Muscle of back (tissue), 11 donors: ENCODE data around the gene PDE8A. TPM values are rescaled to one million over a fixed set of nuclear protein-coding genes. Genes with fewer than 3 reads are reported as not detected.

Experiments
- DNase-seq, 3 donors: peaks; one replicate each; pipeline versions ENCODE4 v3.0.0 to v3.0.0-alpha.2; 2013
- polyA plus RNA-seq, 10 donors: library from polyadenylated mRNA; unstranded; fragments of 120-200 nt; gene quantifications; one replicate each; pipeline ENCODE4 v1.2.1, GENCODE V29; 2013; ENCODE audit not compliant: insufficient read length in 10 of 10

Gene PDE8A
- polyA plus RNA-seq, 10 donors, result 13.5 to 39.8 (median 21.5) TPM

- no peak for DNase-seq
Measured at GRCh38 chr15:85031086-85031943, 49.7 kb downstream of the PDE8A start.

GRCh38 chr15:85031944-85032558 lies 50.4 kb downstream of the PDE8A start:
- DNase-seq, result no peak

DNA sequence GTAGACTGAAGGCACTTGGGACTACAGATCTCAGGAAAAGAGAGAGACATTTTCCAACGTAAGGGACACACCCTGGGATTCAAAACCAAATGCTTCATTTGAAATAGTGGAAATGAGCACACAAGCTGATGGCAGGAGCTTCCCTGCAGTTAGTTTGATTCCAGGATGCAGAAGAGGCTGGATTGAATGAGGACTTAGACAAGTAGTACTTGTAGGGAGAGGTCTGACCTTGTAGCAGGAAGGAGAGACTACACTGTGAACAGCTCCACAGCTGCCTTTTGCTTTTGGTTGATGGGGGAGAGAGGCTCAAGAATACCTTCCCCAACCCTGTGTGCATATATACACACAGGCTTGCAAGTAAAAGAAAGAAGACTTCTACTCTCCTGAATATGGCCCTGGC lies 51.5 kb downstream of the PDE8A start:
- DNase-seq, result no peak

- DNase-seq, result no peak
Measured at GRCh38 chr15:85034276-85034675, 52.6 kb downstream of the PDE8A start.

GRCh38 chr15:85035980-85036379 lies 54.3 kb downstream of the PDE8A start:
- no peak for DNase-seq

GRCh38 chr15:85036716-85037115 lies 55.1 kb downstream of the PDE8A start:
- DNase-seq, result peak in 1 of 3 donors; percentile 29

- DNase-seq, result no peak
Measured at GRCh38 chr15:85037641-85038040, 56.0 kb downstream of the PDE8A start.

- DNase-seq, result no peak
Measured at GRCh38 chr15:85041230-85041629, 59.6 kb downstream of the PDE8A start.

- DNase-seq, result peak; percentile 34 to 73 (median 35)
Measured at GRCh38 chr15:85044251-85044853, 62.7 kb downstream of the PDE8A start.

GRCh38 chr15:85044894-85045293 lies 63.2 kb downstream of the PDE8A start:
- no peak for DNase-seq

GRCh38 chr15:85045615-85046014 lies 64.0 kb downstream of the PDE8A start:
- DNase-seq, result no peak

- peak; percentile 35 to 76 (median 59) for DNase-seq
Measured at GRCh38 chr15:85047271-85047948, 65.8 kb downstream of the PDE8A start.

GRCh38 chr15:85048430-85048829 lies 66.8 kb downstream of the PDE8A start:
- DNase-seq, result no peak

GRCh38 chr15:85049805-85050204 lies 68.1 kb downstream of the PDE8A start:
- no peak for DNase-seq

GRCh38 chr15:85059734-85060133 lies 78.1 kb downstream of the PDE8A start:
- DNase-seq, result no peak

GRCh38 chr15:85062560-85062959 lies 80.9 kb downstream of the PDE8A start:
- no peak for DNase-seq

DNA sequence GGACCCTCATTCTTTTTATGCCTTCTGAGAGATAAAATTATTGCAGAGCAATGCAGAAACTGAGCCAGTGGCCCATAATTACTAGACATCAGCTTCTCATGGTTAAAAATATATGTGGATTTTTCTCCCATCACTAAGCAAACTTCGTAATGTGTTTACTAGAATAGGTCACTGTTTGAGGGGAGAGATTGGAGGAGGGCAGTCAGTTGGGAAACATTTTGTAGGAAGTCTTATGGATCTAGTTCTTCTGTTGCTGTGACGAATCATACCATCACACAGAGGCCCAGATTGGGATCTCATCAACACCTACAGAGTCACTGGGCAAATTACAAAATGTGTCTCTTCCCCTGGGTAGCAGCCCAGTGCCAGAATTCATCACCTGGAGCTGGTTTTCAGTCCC lies 81.4 kb downstream of the PDE8A start:
- no peak for DNase-seq

GRCh38 chr15:85063522-85064079 lies 81.9 kb downstream of the PDE8A start:
- DNase-seq, result no peak

- DNase-seq, result no peak
Measured at GRCh38 chr15:85064710-85065109, 83.1 kb downstream of the PDE8A start.

- DNase-seq, result no peak
Measured at GRCh38 chr15:85071061-85071460, 89.4 kb downstream of the PDE8A start.

GRCh38 chr15:85071504-85071903 lies 89.8 kb downstream of the PDE8A start:
- no peak for DNase-seq

DNA sequence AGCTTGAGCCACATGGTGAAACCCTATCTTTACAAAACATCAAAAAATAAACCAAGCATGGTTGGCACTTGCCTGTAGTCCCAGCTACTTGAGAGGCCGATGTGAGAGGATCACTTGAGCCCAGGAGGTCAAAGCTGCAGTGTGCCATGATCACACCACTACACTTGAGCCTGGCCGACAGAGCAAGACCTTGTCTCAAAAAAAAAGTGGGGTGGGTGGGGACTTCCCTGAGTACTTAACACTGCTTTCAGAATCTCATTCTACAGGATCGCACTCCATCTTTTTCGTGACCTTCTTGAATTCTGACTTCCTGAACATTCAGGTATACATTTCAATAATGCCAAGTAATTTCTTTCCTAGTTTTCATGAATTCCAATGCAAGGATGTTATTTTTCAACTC lies 91.3 kb downstream of the PDE8A start:
- no peak for DNase-seq
